SH-SY5Y (cell line): ENCODE results near the gene GRK4.

Experiments used
- GATA2 ChIP-seq: IDR thresholded peaks from 2 replicates; pipeline ENCODE4 v1.6.1; 2011; ENCODE audit warnings: mild to moderate bottlenecking, low read depth, low read length
- GATA3 ChIP-seq: IDR thresholded peaks from 2 replicates; pipeline ENCODE4 v1.6.1; 2011; ENCODE audit warnings: low read depth, mild to moderate bottlenecking, low read length, moderate library complexity

The GRK4 gene

GRCh38 chr4:2930135-2930757 lies 33.1 kb upstream of the GRK4 start:
- no peak for TF ChIP-seq GATA2
- no peak for TF ChIP-seq GATA3

- TF ChIP-seq GATA2 (no peak), GATA3 (no peak)
Measured at GRCh38 chr4:2930758-2931511, 32.4 kb upstream of the GRK4 start.

- no peak for TF ChIP-seq GATA2
- TF ChIP-seq GATA3, result no peak
Measured at GRCh38 chr4:2931512-2932301, 31.7 kb upstream of the GRK4 start.

GRCh38 chr4:2932321-2932950 lies 30.9 kb upstream of the GRK4 start:
- no peak for TF ChIP-seq GATA3
- no peak for TF ChIP-seq GATA2

- TF ChIP-seq GATA2, result no peak
- no peak for TF ChIP-seq GATA3
Measured at GRCh38 chr4:2932951-2933565, 30.3 kb upstream of the GRK4 start.

GRCh38 chr4:2933566-2934076 lies 29.8 kb upstream of the GRK4 start:
- TF ChIP-seq GATA2 (no peak), GATA3 (no peak)

GRCh38 chr4:2934077-2934812 lies 29.1 kb upstream of the GRK4 start:
- TF ChIP-seq GATA2 (no peak), GATA3 (no peak)

GRCh38 chr4:2934813-2935761 lies 28.3 kb upstream of the GRK4 start:
- TF ChIP-seq GATA2 (no peak), GATA3 (no peak)

GRCh38 chr4:2935762-2936743 lies 27.3 kb upstream of the GRK4 start:
- TF ChIP-seq GATA2 (no peak), GATA3 (no peak)

- TF ChIP-seq GATA2 (no peak), GATA3 (no peak)
Measured at GRCh38 chr4:2936773-2937145, 26.6 kb upstream of the GRK4 start.
